GM10266 (cell line): ENCODE data around the gene BABAM2.

Experiments
- DNase-seq: peaks from one replicate; pipeline ENCODE4 v3.0.0; 2012; ENCODE audit errors: extremely low spot score
- CTCF ChIP-seq: IDR thresholded peaks from 2 replicates; pipeline ENCODE4 v1.5.1; 2012; ENCODE audit warnings: mild to moderate bottlenecking, low read depth; ENCODE audit not compliant: control insufficient read depth, insufficient read depth; ENCODE audit errors: missing control alignments

BABAM2 gene

GRCh38 chr2:28351621-28352020 is 461.1 kb downstream of the BABAM2 start:
- no peak for TF ChIP-seq CTCF
- no peak for DNase-seq

GRCh38 chr2:28352104-28352503 is 461.6 kb downstream of the BABAM2 start:
- TF ChIP-seq CTCF: no peak
- DNase-seq: no peak

- DNase-seq: no peak
- no peak for TF ChIP-seq CTCF
These were observed 462.2 kb downstream of the BABAM2 start for GRCh38 chr2:28352610-28353195.

- TF ChIP-seq CTCF: no peak
- DNase-seq: no peak
These were observed 464.5 kb downstream of the BABAM2 start for GRCh38 chr2:28354920-28355520.

- no peak for DNase-seq
- no peak for TF ChIP-seq CTCF
These were observed 465.1 kb downstream of the BABAM2 start for GRCh38 chr2:28355521-28356094.

GRCh38 chr2:28356095-28356911 is 465.8 kb downstream of the BABAM2 start:
- DNase-seq: no peak
- no peak for TF ChIP-seq CTCF
